ENCODE data around the gene USP17L28. TPM values are rescaled to one million over a fixed set of nuclear protein-coding genes. Genes with fewer than 3 reads are reported as not detected.
"Not testable (repeated sequence)": the region's sequence is repeated elsewhere in the genome, so short reads cannot be mapped to it uniquely, and the experiment has no call there.

The USP17L28 gene, protein sequence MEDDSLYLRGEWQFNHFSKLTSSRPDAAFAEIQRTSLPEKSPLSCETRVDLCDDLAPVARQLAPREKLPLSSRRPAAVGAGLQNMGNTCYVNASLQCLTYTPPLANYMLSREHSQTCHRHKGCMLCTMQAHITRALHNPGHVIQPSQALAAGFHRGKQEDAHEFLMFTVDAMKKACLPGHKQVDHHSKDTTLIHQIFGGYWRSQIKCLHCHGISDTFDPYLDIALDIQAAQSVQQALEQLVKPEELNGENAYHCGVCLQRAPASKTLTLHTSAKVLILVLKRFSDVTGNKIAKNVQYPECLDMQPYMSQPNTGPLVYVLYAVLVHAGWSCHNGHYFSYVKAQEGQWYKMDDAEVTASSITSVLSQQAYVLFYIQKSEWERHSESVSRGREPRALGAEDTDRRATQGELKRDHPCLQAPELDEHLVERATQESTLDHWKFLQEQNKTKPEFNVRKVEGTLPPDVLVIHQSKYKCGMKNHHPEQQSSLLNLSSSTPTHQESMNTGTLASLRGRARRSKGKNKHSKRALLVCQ
- not detected for total RNA-seq

DNA sequence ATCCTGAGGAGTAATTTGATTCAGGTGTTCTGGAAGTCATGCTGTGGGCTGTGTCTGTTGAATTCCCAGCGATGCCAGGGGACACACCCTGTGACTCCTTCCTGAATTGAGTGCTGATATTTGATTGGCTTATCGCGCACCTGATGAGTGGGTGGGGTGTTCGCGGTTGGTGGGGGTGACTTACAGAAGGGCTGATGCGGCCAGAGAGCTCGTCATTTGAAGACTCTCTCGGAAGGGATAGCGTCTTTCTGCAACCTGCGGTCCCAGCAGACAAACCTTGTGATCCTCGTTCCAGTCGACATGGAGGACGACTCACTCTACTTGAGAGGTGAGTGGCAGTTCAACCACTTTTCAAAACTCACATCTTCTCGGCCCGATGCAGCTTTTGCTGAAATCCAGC lies at the start of gene USP17L28:
USP17L28 (plus strand) TSS at position 301 of the 400 bp plus-strand sequence; CDS start at position 301, 0 bp downstream.
- intact Hi-C loops (cut with DNase I); H3K4me1 ChIP-seq; DNase-seq (ENCODE audit: low spot score in 2 of 2): not testable (repeated sequence)

DNA sequence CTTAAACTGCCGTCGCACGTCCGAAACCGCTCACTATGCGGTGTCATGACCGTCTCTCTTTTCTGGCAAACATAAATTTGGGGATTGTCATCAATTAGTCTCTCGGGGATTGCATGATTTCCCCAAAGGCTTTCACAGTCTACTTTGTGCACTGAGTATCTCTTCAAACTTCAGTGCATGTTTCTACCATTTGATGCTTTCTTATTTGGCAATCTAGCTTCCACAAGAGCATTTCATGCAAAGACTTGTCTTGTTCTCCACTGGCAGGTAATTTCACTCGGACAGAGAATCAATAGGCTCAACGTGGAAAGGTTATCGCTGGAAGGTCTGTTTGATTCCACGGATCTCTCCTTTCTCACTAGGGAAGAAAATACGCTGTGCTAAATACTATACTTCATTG lies 24.5 kb upstream of the USP17L28 start:
- H3K4me1 ChIP-seq; H3K27ac ChIP-seq; H3K36me3 ChIP-seq; H3K9me3 ChIP-seq; DNase-seq (ENCODE audit: low spot score in 2 of 2); intact Hi-C loops (cut with DNase I); H3K4me3 ChIP-seq; H3K27me3 ChIP-seq: not testable (repeated sequence)

More for the DNA sequence above, at the start of gene USP17L28:
- H3K36me3 ChIP-seq, H3K4me3 ChIP-seq, H3K9me3 ChIP-seq, H3K27ac ChIP-seq, H3K27me3 ChIP-seq: not testable (repeated sequence)

DNA sequence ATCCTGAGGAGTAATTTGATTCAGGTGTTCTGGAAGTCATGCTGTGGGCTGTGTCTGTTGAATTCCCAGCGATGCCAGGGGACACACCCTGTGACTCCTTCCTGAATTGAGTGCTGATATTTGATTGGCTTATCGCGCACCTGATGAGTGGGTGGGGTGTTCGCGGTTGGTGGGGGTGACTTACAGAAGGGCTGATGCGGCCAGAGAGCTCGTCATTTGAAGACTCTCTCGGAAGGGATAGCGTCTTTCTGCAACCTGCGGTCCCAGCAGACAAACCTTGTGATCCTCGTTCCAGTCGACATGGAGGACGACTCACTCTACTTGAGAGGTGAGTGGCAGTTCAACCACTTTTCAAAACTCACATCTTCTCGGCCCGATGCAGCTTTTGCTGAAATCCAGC lies 23.8 kb upstream of the USP17L28 start, which contains the start of gene USP17L24:
USP17L24 (plus strand) TSS at position 301 of the 400 bp plus-strand sequence; CDS start at position 301, 0 bp downstream.
- H3K4me3 ChIP-seq; H3K9me3 ChIP-seq; intact Hi-C loops (cut with DNase I); H3K4me1 ChIP-seq; H3K27ac ChIP-seq; H3K27me3 ChIP-seq; DNase-seq (ENCODE audit: low spot score in 2 of 2); H3K36me3 ChIP-seq: not testable (repeated sequence)

DNA sequence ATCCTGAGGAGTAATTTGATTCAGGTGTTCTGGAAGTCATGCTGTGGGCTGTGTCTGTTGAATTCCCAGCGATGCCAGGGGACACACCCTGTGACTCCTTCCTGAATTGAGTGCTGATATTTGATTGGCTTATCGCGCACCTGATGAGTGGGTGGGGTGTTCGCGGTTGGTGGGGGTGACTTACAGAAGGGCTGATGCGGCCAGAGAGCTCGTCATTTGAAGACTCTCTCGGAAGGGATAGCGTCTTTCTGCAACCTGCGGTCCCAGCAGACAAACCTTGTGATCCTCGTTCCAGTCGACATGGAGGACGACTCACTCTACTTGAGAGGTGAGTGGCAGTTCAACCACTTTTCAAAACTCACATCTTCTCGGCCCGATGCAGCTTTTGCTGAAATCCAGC lies 19.1 kb upstream of the USP17L28 start, which contains the start of gene USP17L25:
USP17L25 (plus strand) TSS at position 301 of the 400 bp plus-strand sequence; CDS start at position 301, 0 bp downstream.
- H3K4me1 ChIP-seq; intact Hi-C loops (cut with DNase I); H3K4me3 ChIP-seq; H3K36me3 ChIP-seq; DNase-seq (ENCODE audit: low spot score in 2 of 2); H3K27me3 ChIP-seq; H3K9me3 ChIP-seq; H3K27ac ChIP-seq: not testable (repeated sequence)

DNA sequence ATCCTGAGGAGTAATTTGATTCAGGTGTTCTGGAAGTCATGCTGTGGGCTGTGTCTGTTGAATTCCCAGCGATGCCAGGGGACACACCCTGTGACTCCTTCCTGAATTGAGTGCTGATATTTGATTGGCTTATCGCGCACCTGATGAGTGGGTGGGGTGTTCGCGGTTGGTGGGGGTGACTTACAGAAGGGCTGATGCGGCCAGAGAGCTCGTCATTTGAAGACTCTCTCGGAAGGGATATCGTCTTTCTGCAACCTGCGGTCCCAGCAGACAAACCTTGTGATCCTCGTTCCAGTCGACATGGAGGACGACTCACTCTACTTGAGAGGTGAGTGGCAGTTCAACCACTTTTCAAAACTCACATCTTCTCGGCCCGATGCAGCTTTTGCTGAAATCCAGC lies 14.3 kb upstream of the USP17L28 start, which contains the start of gene USP17L26:
USP17L26 (plus strand) TSS at position 301 of the 400 bp plus-strand sequence; CDS start at position 301, 0 bp downstream.
- H3K27me3 ChIP-seq; H3K4me3 ChIP-seq; H3K4me1 ChIP-seq; H3K9me3 ChIP-seq; H3K36me3 ChIP-seq; DNase-seq (ENCODE audit: low spot score in 2 of 2); intact Hi-C loops (cut with DNase I); H3K27ac ChIP-seq: not testable (repeated sequence)

DNA sequence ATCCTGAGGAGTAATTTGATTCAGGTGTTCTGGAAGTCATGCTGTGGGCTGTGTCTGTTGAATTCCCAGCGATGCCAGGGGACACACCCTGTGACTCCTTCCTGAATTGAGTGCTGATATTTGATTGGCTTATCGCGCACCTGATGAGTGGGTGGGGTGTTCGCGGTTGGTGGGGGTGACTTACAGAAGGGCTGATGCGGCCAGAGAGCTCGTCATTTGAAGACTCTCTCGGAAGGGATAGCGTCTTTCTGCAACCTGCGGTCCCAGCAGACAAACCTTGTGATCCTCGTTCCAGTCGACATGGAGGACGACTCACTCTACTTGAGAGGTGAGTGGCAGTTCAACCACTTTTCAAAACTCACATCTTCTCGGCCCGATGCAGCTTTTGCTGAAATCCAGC lies 9.6 kb upstream of the USP17L28 start, which contains the start of gene USP17L5:
USP17L5 (plus strand) TSS at position 301 of the 400 bp plus-strand sequence; CDS start at position 301, 0 bp downstream.
- intact Hi-C loops (cut with DNase I); H3K4me1 ChIP-seq: not testable (repeated sequence)

DNA sequence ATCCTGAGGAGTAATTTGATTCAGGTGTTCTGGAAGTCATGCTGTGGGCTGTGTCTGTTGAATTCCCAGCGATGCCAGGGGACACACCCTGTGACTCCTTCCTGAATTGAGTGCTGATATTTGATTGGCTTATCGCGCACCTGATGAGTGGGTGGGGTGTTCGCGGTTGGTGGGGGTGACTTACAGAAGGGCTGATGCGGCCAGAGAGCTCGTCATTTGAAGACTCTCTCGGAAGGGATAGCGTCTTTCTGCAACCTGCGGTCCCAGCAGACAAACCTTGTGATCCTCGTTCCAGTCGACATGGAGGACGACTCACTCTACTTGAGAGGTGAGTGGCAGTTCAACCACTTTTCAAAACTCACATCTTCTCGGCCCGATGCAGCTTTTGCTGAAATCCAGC lies 4.8 kb upstream of the USP17L28 start, which contains the start of gene USP17L27:
USP17L27 (plus strand) TSS at position 301 of the 400 bp plus-strand sequence; CDS start at position 301, 0 bp downstream.
- H3K36me3 ChIP-seq; H3K27me3 ChIP-seq; H3K9me3 ChIP-seq; H3K4me3 ChIP-seq; H3K4me1 ChIP-seq; intact Hi-C loops (cut with DNase I); H3K27ac ChIP-seq; DNase-seq (ENCODE audit: low spot score in 2 of 2): not testable (repeated sequence)

More for the DNA sequence above, 9.6 kb upstream of the USP17L28 start, which contains the start of gene USP17L5:
- H3K27me3 ChIP-seq; H3K27ac ChIP-seq; H3K9me3 ChIP-seq; H3K36me3 ChIP-seq; DNase-seq (ENCODE audit: low spot score in 2 of 2); H3K4me3 ChIP-seq: not testable (repeated sequence)

DNA sequence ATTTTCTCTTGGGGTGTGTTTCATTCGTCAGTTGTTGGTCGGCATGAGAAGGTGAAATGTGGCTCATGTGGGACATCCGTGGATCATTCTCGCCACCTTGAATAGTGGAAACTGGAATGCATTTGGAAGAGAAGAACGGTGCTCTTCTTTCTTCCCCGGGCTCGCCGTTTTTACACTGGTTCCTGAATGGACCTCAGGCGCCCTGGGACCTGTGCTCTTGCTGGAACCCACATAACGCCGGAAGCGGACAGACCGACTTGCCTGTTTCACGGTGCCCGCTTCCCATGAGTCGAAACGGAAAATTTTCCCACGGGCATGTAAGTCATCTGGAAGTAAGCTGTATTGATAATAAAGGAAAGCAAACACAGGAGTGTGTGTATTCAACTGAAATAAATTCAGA lies 2.2 kb downstream of the USP17L28 start:
- H3K9me3 ChIP-seq; H3K27ac ChIP-seq; intact Hi-C loops (cut with DNase I); DNase-seq (ENCODE audit: low spot score in 2 of 2); H3K27me3 ChIP-seq; H3K36me3 ChIP-seq; H3K4me1 ChIP-seq; H3K4me3 ChIP-seq: not testable (repeated sequence)

DNA sequence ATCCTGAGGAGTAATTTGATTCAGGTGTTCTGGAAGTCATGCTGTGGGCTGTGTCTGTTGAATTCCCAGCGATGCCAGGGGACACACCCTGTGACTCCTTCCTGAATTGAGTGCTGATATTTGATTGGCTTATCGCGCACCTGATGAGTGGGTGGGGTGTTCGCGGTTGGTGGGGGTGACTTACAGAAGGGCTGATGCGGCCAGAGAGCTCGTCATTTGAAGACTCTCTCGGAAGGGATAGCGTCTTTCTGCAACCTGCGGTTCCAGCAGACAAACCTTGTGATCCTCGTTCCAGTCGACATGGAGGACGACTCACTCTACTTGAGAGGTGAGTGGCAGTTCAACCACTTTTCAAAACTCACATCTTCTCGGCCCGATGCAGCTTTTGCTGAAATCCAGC lies 4.6 kb downstream of the USP17L28 start, which contains the start of gene USP17L29:
USP17L29 (plus strand) TSS at position 301 of the 400 bp plus-strand sequence; CDS start at position 301, 0 bp downstream.
- H3K27ac ChIP-seq; H3K9me3 ChIP-seq; DNase-seq (ENCODE audit: low spot score in 2 of 2); intact Hi-C loops (cut with DNase I); H3K4me3 ChIP-seq; H3K36me3 ChIP-seq; H3K4me1 ChIP-seq; H3K27me3 ChIP-seq: not testable (repeated sequence)

DNA sequence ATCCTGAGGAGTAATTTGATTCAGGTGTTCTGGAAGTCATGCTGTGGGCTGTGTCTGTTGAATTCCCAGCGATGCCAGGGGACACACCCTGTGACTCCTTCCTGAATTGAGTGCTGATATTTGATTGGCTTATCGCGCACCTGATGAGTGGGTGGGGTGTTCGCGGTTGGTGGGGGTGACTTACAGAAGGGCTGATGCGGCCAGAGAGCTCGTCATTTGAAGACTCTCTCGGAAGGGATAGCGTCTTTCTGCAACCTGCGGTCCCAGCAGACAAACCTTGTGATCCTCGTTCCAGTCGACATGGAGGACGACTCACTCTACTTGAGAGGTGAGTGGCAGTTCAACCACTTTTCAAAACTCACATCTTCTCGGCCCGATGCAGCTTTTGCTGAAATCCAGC lies 14.1 kb downstream of the USP17L28 start, which contains the start of gene USP17L30:
USP17L30 (plus strand) TSS at position 301 of the 400 bp plus-strand sequence; CDS start at position 301, 0 bp downstream.
- DNase-seq (ENCODE audit: low spot score in 2 of 2); intact Hi-C loops (cut with DNase I): not testable (repeated sequence)

DNA sequence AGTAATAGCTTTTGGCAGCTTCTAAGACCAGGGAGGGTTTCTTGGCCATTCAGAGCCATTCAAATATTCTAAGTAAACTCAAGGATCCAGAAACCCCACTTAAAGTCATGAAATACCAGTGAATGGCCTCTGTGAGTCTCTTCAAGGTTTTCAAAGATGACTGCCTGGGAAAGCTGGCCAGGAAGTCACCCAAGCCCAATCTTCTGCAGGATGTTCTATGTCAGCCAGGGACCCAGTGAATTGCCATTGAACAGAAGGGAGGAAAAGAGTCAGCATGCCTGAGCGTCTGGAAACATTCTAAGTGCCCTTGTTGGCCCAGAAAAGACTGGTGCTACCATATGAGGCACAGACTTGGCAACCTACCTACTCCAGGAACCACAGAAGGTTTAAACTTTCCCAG lies 31.2 kb downstream of the USP17L28 start:
- DNase-seq (ENCODE audit: low spot score in 2 of 2); intact Hi-C loops (cut with DNase I); H3K4me1 ChIP-seq; H3K27me3 ChIP-seq; H3K9me3 ChIP-seq; H3K27ac ChIP-seq; H3K36me3 ChIP-seq; H3K4me3 ChIP-seq: not testable (repeated sequence)

More for the DNA sequence above, 14.1 kb downstream of the USP17L28 start, which contains the start of gene USP17L30:
- not testable (repeated sequence) for H3K4me1 ChIP-seq, H3K36me3 ChIP-seq, H3K27ac ChIP-seq, H3K4me3 ChIP-seq, H3K9me3 ChIP-seq, H3K27me3 ChIP-seq
